ENCODE data around the gene ST8SIA3.

ST8SIA3 gene

GRCh38 chr18:57352271-57352701 is at the start of gene ST8SIA3:
ST8SIA3 (plus strand) TSS chr18:57352557; CDS start chr18:57352847, 290 bp downstream.
- DNase-seq = no peak

GRCh38 chr18:57311472-57311871 is 40.9 kb upstream of the ST8SIA3 start:
- no peak for DNase-seq

- no peak for DNase-seq
Observed at GRCh38 chr18:57312346-57313144, 39.8 kb upstream of the ST8SIA3 start.

GRCh38 chr18:57320603-57321002 is 31.8 kb upstream of the ST8SIA3 start:
- DNase-seq = no peak

- no peak for DNase-seq
Observed at GRCh38 chr18:57325491-57326166, 26.7 kb upstream of the ST8SIA3 start.

- DNase-seq = no peak
Observed at GRCh38 chr18:57326718-57327323, 25.5 kb upstream of the ST8SIA3 start.

GRCh38 chr18:57328665-57329064 is 23.7 kb upstream of the ST8SIA3 start:
- no peak for DNase-seq

GRCh38 chr18:57329856-57330255 is 22.5 kb upstream of the ST8SIA3 start:
- DNase-seq = no peak

- no peak for DNase-seq
Observed at GRCh38 chr18:57331718-57332117, 20.6 kb upstream of the ST8SIA3 start.

- DNase-seq = no peak
Observed at GRCh38 chr18:57333940-57334339, 18.4 kb upstream of the ST8SIA3 start.

- DNase-seq = no peak
Observed at GRCh38 chr18:57334383-57334782, 18.0 kb upstream of the ST8SIA3 start.

- DNase-seq = no peak
Observed at GRCh38 chr18:57336343-57336742, 16.0 kb upstream of the ST8SIA3 start.

GRCh38 chr18:57337890-57338289 is 14.5 kb upstream of the ST8SIA3 start:
- no peak for DNase-seq

GRCh38 chr18:57343833-57344232 is 8.5 kb upstream of the ST8SIA3 start:
- no peak for DNase-seq

GRCh38 chr18:57346876-57347275 is 5.5 kb upstream of the ST8SIA3 start:
- no peak for DNase-seq

GRCh38 chr18:57347784-57348183 is 4.6 kb upstream of the ST8SIA3 start:
- DNase-seq = no peak

GRCh38 chr18:57352761-57353136 is 392 bp downstream of the ST8SIA3 start:
- no peak for DNase-seq

GRCh38 chr18:57353137-57353939 is 981 bp downstream of the ST8SIA3 start:
- no peak for DNase-seq

GRCh38 chr18:57353940-57354461 is 1.6 kb downstream of the ST8SIA3 start:
- no peak for DNase-seq

- no peak for DNase-seq
Observed at GRCh38 chr18:57359433-57359832, 7.1 kb downstream of the ST8SIA3 start.

GRCh38 chr18:57362714-57363113 is 10.4 kb downstream of the ST8SIA3 start:
- no peak for DNase-seq

- DNase-seq = no peak
Observed at GRCh38 chr18:57364460-57364859, 12.1 kb downstream of the ST8SIA3 start.

- no peak for DNase-seq
Observed at GRCh38 chr18:57366528-57367081, 14.2 kb downstream of the ST8SIA3 start.

Data from GDM1 (cell line).